ENCODE results near the gene DOCK7.

Gene DOCK7

DNA sequence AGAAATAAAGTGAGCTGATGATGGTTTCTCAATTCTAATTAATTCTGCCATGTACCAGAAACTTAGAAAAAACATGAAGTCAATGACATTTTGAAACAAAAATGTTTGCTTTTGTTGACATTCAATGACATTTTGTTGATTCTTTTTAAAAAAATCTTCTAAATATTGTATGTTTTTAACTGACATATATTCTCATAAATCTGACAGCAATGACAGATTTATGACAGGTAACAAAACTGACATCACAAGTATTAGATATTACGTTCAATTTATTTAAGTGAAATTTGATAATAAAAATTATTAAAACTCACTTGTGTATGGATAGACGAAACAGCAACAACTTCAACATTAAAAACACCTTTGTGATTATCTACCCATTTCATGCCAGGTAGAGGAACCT is 126.9 kb downstream of the DOCK7 start:
- DNase-seq (ENCODE audit: insufficient read length, low spot score) (no peak), FAIRE-seq (no peak)
- no peak for TF ChIP-seq CTCF (IDR thresholded peaks at IDR 0.05; ENCODE audit: insufficient read depth, missing control alignments)

DNA sequence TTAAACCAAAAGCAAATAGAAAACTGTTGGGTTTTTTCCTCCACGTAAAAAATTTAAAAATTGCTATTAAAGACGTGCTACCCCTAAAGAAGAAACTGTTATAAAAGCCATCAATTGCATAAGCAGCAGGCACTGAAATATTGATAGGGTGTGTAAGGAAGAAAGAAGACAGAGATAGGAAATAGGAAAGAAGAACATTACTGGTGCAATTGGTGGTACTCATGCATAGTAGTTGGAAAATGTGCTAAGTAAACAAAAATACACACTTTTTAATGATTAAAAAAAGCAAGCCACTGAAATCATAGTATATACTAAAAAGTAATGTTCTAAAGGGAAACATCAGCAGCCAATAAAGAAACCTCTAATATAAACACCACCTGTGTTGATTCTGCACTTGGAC is 143.6 kb downstream of the DOCK7 start:
- no peak for FAIRE-seq
- no peak for DNase-seq (ENCODE audit: insufficient read length, low spot score)
- no peak for TF ChIP-seq CTCF (IDR thresholded peaks at IDR 0.05; ENCODE audit: insufficient read depth, missing control alignments)

- FAIRE-seq (no peak), DNase-seq (ENCODE audit: insufficient read length, low spot score) (no peak)
- TF ChIP-seq CTCF (IDR thresholded peaks at IDR 0.05; ENCODE audit: insufficient read depth, missing control alignments), result no peak
Measured at GRCh38 chr1:62541048-62541447, 147.1 kb downstream of the DOCK7 start.

DNA sequence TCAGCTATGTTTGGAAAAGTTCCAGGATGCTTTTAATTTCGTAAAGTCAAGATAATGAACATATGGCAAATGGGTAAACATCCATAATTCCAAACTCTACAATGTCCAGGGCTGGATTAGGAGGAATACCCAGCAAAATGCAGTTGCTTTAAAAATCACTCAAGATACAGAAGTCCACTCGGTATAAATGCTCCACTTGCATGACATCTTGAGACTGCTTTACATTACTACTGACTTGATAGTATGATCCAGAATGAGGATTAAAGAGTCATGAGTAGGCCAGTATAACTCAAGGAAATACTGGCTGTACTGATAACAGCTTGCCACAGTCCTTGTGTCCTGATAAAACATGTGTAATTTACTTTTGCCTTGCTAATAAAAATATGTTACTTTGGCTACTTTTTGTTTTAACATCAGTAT is 149.1 kb downstream of the DOCK7 start:
- no peak for TF ChIP-seq CTCF (IDR thresholded peaks at IDR 0.05; ENCODE audit: insufficient read depth, missing control alignments)
- DNase-seq (ENCODE audit: insufficient read length, low spot score) (no peak), FAIRE-seq (no peak)

DNA sequence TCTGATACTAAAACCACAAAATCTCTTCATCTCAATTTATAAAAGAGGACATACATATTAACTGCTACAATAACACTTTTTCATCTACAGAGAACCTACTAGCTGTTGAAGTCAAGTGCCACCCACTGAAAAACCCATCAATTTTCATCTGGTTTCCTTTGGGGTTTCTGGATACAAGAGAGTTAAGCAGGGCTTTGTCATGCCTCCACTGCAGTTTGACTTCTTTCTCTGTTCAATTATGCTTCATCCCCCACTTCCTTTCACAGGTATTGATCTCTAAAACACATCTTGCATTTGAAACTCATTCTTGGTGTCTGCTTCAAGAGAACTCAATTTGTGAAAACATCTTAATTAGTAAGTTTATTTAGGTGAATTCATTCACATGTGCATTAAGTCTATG is 151.3 kb downstream of the DOCK7 start:
- FAIRE-seq, result no peak
- no peak for TF ChIP-seq CTCF (IDR thresholded peaks at IDR 0.05; ENCODE audit: insufficient read depth, missing control alignments)
- no peak for DNase-seq (ENCODE audit: insufficient read length, low spot score)

DNA sequence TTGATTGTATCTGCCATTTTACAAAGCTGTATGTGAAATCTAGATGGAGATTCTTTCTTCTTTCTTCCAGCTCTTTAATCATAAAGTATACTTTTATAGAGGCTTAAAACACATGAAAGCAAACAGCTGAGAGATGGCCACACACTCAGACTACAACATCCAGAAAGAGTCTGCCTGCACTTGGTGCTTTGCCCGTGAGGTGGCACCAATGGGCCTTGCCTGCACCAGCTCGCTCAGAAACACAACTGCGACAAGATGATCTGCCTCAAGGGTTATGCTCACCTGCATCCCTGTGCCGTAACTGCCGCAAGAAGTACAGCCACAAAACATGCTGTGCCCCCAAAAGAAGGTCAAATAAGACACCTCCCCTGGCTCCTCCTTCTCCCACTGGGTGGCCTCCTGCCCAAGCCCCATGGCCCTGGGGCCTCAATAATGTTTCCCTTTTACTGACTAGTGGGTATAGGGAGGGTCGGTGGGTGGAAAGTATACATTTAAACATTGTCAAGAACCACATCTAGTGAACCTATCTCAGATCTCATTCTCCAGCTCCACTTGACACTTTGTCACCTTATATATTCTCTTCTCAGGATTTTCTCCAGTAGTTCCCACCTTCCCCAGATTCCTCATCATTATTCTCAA is 157.6 kb downstream of the DOCK7 start:
- no peak for TF ChIP-seq CTCF (IDR thresholded peaks at IDR 0.05; ENCODE audit: insufficient read depth, missing control alignments)
- no peak for FAIRE-seq
- DNase-seq (ENCODE audit: insufficient read length, low spot score), result no peak

- no peak for FAIRE-seq
- no peak for DNase-seq (ENCODE audit: insufficient read length, low spot score)
- no peak for TF ChIP-seq CTCF (IDR thresholded peaks at IDR 0.05; ENCODE audit: insufficient read depth, missing control alignments)
Measured at GRCh38 chr1:62529227-62529626, 159.0 kb downstream of the DOCK7 start.
